IPS DF 4.7 (cell line): ENCODE data around the gene BTBD16.

Source experiments
- DNase-seq: peaks from one replicate; pipeline ENCODE4 v3.0.0-alpha.2; 2013; ENCODE audit warnings: low spot score; ENCODE audit errors: extremely low read depth

Gene BTBD16

DNA sequence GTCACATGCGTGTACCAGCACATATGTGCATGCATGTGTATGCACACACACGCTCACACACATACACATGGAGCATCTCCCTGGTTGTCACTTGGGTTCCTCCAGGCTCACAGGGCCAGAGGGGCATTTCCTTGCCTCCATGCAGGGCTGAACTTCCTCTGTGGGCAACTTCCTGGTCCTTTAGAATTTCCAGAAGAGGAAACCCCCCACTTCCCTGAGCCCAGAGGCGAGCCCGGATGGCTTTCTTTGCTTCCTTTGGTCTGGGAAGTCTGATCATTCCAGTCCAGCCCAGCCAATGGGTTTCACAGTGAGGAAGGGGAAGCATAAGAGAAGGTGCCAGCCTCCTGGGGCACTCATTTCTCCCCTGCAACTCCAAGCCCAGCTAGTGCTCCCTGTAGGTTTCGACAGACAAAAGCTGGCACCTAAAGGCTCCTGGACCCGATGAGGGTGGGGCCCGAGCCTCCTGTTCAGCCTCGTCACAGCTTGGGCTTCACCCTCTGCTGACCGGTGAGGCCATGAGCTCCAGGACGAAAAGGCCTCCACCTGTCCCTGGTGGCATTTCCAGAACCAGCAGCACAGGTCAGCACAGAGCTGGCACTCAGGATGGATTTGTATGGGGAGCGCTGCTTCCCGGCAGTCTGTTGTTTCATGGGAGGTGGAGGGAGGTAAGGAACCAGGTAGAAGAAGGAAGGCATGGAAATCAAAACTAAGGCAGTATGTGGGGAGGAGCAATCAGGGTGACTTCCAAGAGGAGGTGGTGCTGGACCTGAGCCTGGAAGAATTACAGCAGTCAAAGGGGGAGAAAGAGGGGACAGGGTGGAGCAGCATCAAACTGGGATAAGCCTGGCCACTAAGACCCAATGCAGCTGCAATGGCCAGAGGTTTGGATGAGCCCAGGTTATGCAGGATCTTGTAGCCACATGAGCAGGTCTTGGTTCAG, 23.7 kb downstream of the BTBD16 start:
- no peak for DNase-seq

DNA sequence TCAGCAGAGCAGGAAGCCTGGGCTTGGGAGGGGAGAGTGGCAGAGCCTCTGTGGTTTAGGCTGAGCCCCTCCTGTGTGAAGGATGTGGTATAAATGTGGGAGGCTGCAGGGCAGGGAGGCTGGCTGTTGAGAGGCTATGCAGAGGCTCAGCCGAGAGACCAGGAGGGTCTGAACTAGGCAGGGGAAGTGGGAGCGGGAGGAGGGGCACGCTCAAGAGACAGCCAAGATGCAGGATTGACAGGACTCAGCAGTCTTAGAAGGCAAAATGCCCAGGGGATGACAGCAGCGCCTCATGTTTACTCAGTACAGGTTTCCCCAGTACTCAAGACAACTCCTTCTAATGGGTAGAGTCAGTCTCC, 24.3 kb downstream of the BTBD16 start:
- DNase-seq, result no peak

DNA sequence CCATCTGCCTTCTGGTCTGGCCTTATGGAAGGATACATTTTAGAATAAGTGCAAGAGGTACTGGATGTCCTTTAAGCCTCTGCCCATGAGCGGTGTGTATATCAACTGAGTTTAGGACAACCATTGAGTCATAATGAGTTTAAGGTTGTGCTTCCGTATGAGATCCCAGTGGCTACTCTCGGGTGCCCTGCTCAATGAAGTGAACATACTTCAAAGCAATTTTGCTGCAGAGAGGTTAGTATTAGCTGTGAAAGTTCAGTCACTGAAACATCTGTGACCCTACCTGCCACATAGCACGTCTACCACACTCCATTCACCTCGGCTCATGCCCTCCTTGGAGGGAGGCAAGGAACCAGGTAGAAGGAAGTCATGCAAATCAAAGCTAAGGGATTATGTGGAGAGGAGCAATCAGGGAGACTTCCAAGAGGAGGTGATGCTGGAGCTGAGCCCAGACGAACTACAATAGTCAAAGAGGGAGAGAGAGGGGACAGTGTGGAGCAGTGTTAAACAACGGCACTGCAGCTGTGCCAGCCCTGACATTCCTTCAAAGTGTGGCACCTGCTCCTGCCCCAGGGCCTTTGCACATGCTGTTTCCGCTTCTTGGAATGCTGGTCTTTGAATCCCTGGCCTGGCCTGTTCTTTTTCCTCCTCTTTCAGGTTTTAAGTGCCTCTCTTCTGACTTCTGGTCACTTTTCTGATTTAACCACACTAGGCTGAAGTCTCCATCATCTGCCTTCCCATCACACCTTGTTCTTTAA, 25.4 kb downstream of the BTBD16 start:
- DNase-seq, result no peak

- DNase-seq, result no peak
These were observed 26.5 kb downstream of the BTBD16 start for GRCh38 chr10:122297583-122297982.

DNA sequence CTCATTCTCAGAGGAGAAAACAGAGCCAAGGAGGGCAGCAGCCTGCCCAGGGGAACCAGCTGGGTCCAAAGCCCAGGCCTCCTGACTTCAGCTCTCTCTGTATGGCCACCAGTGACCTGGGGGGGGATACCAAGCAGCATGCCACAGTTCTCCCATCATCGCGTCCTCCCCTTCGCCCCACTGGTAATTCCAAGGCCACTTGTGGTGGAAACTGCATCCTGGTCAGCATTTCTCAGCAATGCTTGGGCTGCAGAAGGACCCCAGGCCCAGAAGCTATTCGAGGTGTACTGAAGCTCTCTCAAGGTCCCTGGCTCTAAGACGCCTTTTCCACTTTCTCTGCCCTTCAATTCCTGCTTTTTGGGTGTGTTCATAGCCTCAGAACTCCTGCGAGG, 27.1 kb downstream of the BTBD16 start:
- DNase-seq, result no peak

DNA sequence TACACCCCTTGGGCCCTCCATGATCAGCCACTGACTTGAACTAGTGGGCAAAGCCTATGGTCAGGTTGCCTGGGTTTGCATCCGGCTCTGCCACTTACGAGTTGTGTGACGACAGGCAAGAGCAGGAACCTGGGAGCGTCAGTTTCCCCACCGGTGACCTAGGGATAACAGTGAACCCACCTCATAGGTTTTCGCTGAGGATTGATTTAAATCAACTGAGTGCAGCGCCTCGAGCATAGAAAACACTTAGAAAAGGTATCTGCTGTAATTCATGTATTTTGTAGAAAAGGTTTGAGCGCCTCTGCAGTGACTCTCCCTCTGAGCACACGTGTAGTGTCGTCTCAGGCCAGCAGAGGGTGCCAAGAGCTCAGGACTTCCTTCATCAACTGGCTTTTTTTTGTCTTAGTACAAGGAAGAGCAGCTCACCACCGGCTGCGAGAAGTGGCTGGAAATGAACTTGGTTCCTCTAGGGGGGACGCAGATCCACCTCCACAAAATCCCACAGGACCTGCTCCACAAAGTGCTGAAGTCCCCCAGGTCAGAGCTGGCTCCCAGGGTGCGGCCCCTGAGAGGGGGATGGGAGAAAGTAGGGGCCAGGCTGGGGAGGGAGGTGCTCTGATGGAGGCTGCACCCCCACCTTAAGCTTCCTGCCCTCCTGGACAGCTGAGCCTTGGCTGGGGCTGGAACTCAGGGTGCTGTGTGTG, 27.7 kb downstream of the BTBD16 start:
- DNase-seq, result peak; percentile 72

DNA sequence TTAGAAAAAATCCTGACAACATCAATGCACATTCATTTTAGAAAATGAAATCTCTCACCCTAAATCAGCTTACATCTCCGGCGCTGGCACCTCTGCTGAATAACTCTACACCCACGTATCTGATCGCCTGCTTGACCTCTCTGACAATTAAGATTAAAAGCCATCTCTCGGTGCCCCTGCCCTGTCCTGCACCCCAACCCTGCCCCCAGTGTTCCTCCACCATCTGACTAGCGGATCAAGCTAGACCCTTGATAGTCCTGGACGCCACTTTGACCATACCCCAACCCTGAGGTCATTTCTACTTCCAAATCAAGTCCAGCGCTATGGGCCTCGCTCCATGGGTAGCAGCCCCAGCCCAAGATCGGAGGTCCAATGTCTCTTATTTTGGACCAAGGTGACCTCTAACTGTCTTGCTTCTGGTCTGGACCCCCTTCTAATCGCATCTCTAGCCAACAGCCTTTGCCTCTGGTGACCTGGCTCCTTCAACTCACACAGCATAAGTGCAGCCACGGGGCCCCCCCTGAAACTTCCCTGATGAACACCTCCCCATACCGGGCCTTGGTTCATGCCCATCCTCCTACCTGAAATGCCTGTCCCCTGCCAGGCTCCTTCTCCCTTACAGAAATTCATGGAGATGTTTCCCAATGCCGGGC, 28.5 kb downstream of the BTBD16 start:
- DNase-seq, result no peak

GRCh38 chr10:122301055-122301810, 30.1 kb downstream of the BTBD16 start:
- DNase-seq, result no peak

DNA sequence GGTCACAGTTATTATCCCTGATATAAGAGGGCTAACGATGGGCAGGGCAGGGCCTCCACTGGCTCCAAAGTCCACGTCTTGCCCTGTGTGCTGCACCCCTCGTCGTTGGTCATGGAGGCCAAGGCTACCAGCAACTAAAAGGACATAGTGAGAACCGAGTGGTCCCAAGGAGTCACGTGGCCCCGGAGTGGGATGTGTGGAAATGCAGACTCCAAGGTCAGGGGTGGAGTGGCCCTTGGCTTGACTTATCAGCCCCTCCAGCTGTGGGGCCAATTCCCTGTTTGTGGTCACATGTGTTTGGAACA, 30.7 kb downstream of the BTBD16 start:
- DNase-seq, result no peak

DNA sequence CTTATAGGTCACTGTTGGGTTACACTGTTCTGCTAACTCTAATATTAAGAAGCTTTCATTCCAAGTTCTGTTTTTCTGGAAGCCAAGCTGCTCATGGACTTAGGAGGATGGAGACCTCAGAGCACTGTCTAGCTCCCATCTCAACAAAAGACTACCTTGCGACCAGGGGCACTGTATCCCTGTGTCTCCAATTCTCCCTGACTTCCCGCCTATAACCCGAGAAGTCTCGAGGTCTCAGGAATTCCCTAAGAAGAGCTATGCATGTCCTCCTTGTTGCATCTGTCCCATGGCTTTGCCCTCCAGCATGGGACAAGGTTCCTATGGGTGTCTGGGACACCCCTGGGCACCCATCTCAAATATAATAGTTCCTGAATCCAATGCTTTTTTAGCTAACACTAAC, 31.2 kb downstream of the BTBD16 start:
- DNase-seq, result no peak

DNA sequence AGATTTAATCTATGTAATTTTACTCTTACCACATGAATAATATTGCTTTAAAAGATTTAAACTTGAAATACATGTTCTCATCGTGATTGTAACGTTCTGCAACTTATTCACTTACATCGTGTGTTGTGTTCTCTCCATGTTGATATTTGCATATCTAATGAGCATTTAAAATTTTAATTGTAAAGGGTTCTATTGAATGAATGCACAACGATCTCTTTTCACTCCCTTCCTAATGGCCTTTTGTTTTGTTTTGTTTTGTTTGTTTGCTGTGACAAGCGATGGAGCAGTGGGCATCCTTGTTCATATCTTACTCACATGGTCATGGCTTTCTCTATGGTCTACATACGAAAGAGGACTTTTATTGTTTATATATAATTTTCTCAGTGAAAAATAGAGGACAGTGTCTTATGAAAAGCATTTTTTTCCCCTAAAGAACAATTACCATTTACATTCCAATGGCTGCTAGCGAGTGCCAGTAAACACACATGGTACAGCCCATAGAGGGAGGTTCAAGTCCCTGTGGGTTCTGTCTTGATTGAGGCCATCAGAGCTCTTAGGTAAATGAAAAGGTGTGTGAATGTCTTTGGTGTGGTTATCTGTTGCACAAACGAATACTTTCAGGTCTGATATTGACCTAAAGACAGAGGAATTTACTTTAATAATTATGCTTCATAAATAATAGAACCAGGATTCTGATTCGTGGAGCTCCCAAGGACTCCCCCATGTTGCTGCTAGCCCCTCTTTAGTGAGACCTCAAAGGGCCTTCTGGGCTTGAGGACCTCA, 32.4 kb downstream of the BTBD16 start:
- DNase-seq, result no peak

DNA sequence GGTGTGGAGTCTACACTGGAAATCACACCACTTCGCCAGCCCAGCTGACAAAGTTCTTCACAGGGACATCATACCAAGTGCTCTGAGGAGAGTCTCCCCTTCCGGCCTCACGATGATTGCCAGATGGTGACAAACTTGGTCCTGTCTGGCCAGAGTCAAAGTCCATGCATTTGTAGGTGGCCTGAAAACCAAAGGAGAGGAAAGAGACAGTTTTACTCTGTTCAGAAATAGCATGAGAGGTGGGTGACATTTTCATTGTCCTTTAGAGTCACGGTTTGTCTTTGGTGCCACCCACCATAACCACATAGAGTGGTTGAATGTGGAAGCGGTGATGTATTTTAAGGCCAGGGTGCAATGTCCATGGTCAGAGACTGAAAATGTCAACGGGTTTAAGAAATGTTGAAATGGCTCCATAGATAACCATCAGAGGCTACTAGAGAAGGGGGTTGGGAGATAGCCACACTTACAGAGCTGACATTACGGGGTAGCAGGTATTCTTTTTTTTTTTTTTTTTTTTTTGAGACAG, 33.0 kb downstream of the BTBD16 start:
- DNase-seq, result no peak

DNA sequence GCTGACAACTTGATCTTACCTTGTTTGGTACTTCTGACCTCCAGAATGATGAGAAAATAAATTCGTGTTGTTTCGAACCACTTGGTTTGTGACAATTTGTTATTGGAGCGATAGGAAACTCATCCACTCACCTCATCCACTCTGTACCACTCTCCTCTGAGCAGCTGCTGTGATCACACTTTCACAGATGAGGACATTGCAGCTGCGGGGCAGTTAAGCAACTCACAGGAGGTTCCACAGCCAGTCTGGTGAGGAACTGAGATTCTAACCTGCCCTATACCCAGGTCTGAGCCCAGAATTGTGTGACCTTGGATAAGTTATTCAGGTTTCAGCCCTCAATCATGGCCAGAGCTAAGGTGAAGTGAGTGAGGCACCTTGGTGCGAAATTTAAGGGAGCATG, 35.2 kb downstream of the BTBD16 start:
- no peak for DNase-seq

DNA sequence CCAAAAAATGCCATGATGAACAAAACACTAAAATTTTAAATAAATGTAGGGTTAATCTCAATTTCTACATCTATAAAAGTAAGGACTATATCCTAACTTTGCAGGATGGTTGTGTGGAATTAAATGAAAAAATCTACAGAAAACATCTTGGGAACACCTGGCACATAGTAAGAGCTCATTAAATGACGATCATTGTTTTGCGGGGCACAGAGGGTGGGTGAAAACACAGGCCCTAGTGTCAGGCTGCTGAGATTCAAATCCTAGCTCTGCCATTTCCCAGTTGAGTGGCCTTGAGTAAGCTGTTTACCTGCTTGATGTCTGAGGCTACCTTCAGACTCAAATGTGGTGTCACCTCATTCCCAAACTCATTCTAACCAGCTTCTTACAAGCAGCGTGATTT, 35.6 kb downstream of the BTBD16 start:
- DNase-seq, result no peak

GRCh38 chr10:122307669-122308416, 36.7 kb downstream of the BTBD16 start:
- DNase-seq, result no peak

GRCh38 chr10:122308417-122309141, 37.5 kb downstream of the BTBD16 start:
- no peak for DNase-seq

GRCh38 chr10:122310311-122311050, 39.4 kb downstream of the BTBD16 start:
- DNase-seq, result no peak

GRCh38 chr10:122311051-122311410, 39.9 kb downstream of the BTBD16 start:
- DNase-seq, result no peak
